ENCODE results near the gene TCP1.

TCP1 gene

GRCh38 chr6:159730332-159730676 lies 59.1 kb downstream of the TCP1 start:
- no peak for DNase-seq

GRCh38 chr6:159729598-159730331 lies 59.6 kb downstream of the TCP1 start:
- no peak for DNase-seq

- no peak for DNase-seq
Measured at GRCh38 chr6:159728531-159728964, 60.9 kb downstream of the TCP1 start.
